Calu3 (cell line): ENCODE data around the gene NLRP6. TPM values are rescaled to one million over a fixed set of nuclear protein-coding genes. Genes with fewer than 3 reads are reported as not detected.
"Not testable (repeated sequence)": the region's sequence is repeated elsewhere in the genome, so short reads cannot be mapped to it uniquely, and the experiment has no call there.

Experiments used
- BruUV-seq: library from RNA; stranded (reverse); fragments of 400-500 nt; replicated peaks from 2 replicates; lab custom pipeline; 2021; lab: Mats Ljungman, UMichigan
- CTCF ChIA-PET: fragments of 300-600 bp; sonication (Branson Sonifier 250); formaldehyde crosslinking; loops from one replicate; lab custom pipeline; 2022; ENCODE audit warnings: antibody characterized with exemption; lab: Charles Lee
- DNase-seq: peaks from one replicate; pipeline ENCODE4 v3.0.0; 2022
- H3K27ac Mint-ChIP-seq: one replicate; pipeline ENCODE4 v1.8.0; 2022; ENCODE audit warnings: mixed read lengths; ENCODE audit not compliant: unreplicated experiment
- H3K27me3 Mint-ChIP-seq: one replicate; pipeline ENCODE4 v1.8.0; 2022; ENCODE audit warnings: mixed read lengths; ENCODE audit not compliant: unreplicated experiment
- H3K36me3 Mint-ChIP-seq: one replicate; pipeline ENCODE4 v1.8.0; 2022; ENCODE audit warnings: mild to moderate bottlenecking, moderate library complexity, mixed read lengths; ENCODE audit not compliant: insufficient read depth, unreplicated experiment
- H3K4me1 Mint-ChIP-seq: one replicate; pipeline ENCODE4 v1.8.0; 2022; ENCODE audit warnings: mild to moderate bottlenecking, low read depth, mixed read lengths; ENCODE audit not compliant: unreplicated experiment
- H3K4me3 Mint-ChIP-seq: one replicate; pipeline ENCODE4 v1.8.0; 2022; ENCODE audit warnings: mild to moderate bottlenecking, low read depth, moderate library complexity, mixed read lengths; ENCODE audit not compliant: unreplicated experiment
- H3K9me3 Mint-ChIP-seq: one replicate; pipeline ENCODE4 v1.8.0; 2022; ENCODE audit warnings: low read depth, mixed read lengths; ENCODE audit not compliant: unreplicated experiment
- intact Hi-C: fragments of 100-400 bp; cut with micrococcal nuclease; formaldehyde crosslinking; loops from one replicate; pipeline ENCODE4 v1.10.0; 2022; ENCODE audit not compliant: unreplicated experiment
- total RNA-seq: library from RNA; stranded (reverse); gene quantifications from 2 replicates; pipeline ENCODE4 v1.2.3, GENCODE V29; 2022
- TF ChIP-seq, protein P1 (sequence below): fragments of 200-600 bp; IDR thresholded peaks from one replicate; pipeline ENCODE4 v1.8.0; 2022; ENCODE audit warnings: antibody characterized with exemption; ENCODE audit not compliant: unreplicated experiment

NLRP6 gene
- total RNA-seq, 1 experiment from 2014 or later, result not detected

DNA sequence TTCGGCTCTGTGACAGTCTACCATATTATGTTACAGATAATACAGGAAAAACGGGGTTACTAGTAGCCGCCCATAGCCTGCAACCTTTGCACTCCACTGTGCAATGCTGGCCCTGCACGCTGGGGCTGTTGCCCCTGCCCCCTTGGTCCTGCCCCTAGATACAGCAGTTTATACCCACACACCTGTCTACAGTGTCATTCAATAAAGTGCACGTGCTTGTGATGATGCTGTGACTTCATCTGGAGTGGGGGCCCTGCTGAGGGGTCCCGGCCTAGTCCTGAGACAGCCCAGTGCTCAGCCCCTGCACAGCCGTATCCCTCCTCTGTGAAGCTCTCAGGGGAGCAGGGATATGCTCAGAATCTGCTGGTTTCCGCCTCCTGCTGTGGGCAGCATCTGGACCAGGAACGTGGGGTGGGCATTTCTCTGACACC lies 36.9 kb downstream of the NLRP6 start:
- H3K4me1 Mint-ChIP-seq, result peaks cover 18% of the 10 kb centered on the region
- H3K27ac Mint-ChIP-seq, result no peak overlapping the region
- no peak overlapping the region for H3K4me3 Mint-ChIP-seq
- no TSS peak for BruUV-seq
- DNase-seq, result no peak
- H3K27me3 Mint-ChIP-seq, result peaks cover 55% of the 10 kb centered on the region
- H3K36me3 Mint-ChIP-seq, result peaks cover 6% of the 10 kb centered on the region
- TF ChIP-seq, protein P1, sequence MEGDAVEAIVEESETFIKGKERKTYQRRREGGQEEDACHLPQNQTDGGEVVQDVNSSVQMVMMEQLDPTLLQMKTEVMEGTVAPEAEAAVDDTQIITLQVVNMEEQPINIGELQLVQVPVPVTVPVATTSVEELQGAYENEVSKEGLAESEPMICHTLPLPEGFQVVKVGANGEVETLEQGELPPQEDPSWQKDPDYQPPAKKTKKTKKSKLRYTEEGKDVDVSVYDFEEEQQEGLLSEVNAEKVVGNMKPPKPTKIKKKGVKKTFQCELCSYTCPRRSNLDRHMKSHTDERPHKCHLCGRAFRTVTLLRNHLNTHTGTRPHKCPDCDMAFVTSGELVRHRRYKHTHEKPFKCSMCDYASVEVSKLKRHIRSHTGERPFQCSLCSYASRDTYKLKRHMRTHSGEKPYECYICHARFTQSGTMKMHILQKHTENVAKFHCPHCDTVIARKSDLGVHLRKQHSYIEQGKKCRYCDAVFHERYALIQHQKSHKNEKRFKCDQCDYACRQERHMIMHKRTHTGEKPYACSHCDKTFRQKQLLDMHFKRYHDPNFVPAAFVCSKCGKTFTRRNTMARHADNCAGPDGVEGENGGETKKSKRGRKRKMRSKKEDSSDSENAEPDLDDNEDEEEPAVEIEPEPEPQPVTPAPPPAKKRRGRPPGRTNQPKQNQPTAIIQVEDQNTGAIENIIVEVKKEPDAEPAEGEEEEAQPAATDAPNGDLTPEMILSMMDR, result no peak
- CTCF ChIA-PET, result no interaction called here
- no peaks in the 10 kb centered on the region for H3K9me3 Mint-ChIP-seq
- intact Hi-C loops, result no loop called here

DNA sequence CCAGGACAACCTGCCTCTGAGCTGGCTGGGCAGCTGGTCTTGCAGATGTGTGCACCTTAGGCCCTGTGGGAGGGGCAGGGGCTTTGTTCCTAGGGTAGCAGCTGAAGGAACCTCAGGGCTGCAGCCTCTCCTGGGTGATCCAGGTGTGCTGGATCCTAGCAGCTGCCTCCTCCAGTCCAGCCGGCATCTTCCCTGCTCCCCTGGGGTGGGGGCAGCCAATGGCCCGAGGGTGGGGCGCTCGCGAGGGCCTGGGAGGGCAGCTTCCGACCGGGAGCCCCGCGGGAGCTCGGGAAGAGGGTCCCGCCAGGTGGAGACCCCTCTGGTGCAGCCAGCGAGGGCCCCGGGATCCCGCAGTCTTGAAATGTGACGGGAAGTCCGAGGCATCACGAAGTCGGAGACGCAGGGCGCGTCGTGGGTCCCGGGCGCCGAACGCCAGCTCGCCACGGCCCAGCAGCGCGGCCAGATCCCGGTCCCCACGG lies 37.3 kb downstream of the NLRP6 start:
- H3K4me1 Mint-ChIP-seq, result peaks cover 23% of the 10 kb centered on the region
- no peak overlapping the region for H3K27ac Mint-ChIP-seq
- TF ChIP-seq, protein P1, result no peak
- CTCF ChIA-PET, result no interaction called here
- H3K36me3 Mint-ChIP-seq, result peaks cover 10% of the 10 kb centered on the region
- intact Hi-C loops, result no loop called here
- H3K27me3 Mint-ChIP-seq, result peaks cover 53% of the 10 kb centered on the region
- no peak for DNase-seq
- H3K4me3 Mint-ChIP-seq, result no peak overlapping the region
- no peaks in the 10 kb centered on the region for H3K9me3 Mint-ChIP-seq
- no TSS peak for BruUV-seq

DNA sequence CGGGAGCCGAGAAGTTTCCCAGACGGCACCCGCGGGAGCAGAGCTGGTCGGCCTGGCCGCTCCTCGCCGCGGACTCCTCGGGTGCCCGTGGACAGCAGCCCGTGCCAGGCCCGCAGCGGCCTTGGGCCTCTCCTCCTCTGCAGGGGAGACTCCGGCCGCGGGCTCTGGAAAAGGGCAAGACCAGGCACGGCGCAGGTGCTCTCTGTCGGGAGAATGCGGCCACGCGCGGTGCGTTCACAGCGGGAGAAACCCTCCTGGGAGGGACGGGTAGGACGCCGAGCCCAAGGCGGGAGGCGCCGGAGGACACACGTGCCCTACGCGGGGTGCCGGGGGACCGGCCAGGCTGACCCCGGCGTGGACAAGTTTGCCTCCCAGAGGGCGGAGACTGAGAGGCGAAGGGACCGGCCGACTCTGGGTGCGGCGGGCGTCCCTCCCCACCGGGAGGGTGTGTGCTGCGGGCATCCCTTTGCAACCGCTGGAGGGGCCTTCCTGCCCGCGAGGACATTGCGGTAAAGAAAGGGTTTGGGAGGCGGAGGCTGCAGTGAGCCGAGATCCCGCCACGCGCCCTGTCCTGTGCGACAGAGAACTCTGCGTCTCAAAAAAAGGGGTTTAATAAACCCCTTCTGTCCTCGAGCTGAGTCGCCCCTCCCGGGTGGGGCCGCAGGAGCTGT lies 38.0 kb downstream of the NLRP6 start:
- H3K36me3 Mint-ChIP-seq, result peaks cover 13% of the 10 kb centered on the region
- DNase-seq, result no peak
- intact Hi-C loops, result no loop called here
- peaks cover 53% of the 10 kb centered on the region for H3K27me3 Mint-ChIP-seq
- H3K4me1 Mint-ChIP-seq, result peaks cover 26% of the 10 kb centered on the region
- BruUV-seq, result no TSS peak
- no peaks in the 10 kb centered on the region for H3K9me3 Mint-ChIP-seq
- TF ChIP-seq, protein P1, result no peak
- CTCF ChIA-PET, result interaction anchor here (0.7 kb wide), 1 partner anchor 11 kb away, joined by 3 read pairs; no protein-coding TSS in a partner anchor
- H3K4me3 Mint-ChIP-seq, result no peak overlapping the region
- no peak overlapping the region for H3K27ac Mint-ChIP-seq

DNA sequence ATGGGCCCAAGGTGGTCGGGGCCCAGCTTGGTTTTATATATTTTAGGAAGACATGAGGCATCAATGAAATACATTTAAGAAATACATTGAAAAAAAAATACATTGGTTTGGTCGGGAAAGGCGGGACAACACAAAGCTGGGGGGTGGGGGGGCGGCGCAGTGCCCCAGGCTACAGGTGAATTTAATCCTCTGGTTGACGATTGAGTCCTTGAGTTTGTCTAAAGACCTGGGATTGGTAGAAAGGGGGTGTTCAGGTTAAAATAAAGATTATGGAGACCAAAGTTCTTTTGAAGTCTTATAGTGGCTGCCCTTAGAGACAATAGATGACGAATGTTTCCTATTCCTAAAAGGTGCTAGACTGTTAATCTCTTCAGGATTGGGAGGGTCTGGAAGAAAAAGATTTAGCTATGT lies 38.7 kb downstream of the NLRP6 start:
- Mint-ChIP-seq H3K4me3 (no peak overlapping the region), H3K36me3 (peaks cover 13% of the 10 kb centered on the region), H3K9me3 (no peaks in the 10 kb centered on the region), H3K27me3 (peaks cover 50% of the 10 kb centered on the region), H3K4me1 (peaks cover 26% of the 10 kb centered on the region), H3K27ac (no peak overlapping the region)
- intact Hi-C loops, result no loop called here
- DNase-seq, result no peak
- CTCF ChIA-PET, result interaction anchor here (0.7 kb wide), 1 partner anchor 11 kb away, joined by 3 read pairs; no protein-coding TSS in a partner anchor
- TF ChIP-seq, protein P1, result no peak
- no TSS peak for BruUV-seq

DNA sequence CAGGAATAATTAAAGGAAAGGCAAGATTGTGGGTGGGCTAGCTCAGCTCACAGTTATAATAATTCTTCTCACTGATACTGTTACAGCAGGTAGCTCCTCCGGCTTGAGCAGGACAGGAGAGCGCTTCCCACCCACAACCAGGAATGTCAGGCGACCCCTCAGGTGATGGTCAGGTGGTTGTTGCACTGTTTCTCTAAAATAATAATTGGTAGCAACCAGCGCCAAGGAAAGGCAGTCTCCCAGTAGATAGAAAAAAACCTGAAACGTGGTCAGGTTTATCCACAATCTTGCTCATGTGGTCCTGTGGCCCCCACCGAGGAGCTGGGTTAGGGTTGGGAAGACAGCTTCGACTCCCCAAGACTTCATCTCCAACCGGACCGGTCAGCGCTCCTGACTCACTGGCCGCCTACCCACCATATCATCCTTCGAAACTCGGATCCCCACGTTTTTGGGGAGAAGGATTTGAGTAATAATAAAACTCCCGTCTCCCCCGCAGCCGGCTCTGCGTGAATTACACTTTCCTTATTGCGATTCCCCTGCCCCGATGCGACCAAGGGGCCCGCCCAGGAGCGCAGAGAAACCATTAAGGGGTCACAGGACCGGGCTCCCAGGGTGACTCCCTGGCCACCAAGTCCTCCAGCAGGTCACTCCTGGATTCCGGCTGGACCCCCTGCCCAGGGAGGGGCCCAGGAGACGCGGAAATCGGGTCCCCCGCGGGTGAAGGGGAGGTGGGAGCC lies 39.6 kb downstream of the NLRP6 start:
- Mint-ChIP-seq H3K36me3 (peaks cover 13% of the 10 kb centered on the region), H3K27me3 (peaks cover 41% of the 10 kb centered on the region), H3K4me1 (peaks cover 26% of the 10 kb centered on the region)
- H3K9me3 Mint-ChIP-seq, DNase-seq, BruUV-seq, H3K4me3 Mint-ChIP-seq, H3K27ac Mint-ChIP-seq, CTCF ChIA-PET, intact Hi-C loops: not testable (repeated sequence)

DNA sequence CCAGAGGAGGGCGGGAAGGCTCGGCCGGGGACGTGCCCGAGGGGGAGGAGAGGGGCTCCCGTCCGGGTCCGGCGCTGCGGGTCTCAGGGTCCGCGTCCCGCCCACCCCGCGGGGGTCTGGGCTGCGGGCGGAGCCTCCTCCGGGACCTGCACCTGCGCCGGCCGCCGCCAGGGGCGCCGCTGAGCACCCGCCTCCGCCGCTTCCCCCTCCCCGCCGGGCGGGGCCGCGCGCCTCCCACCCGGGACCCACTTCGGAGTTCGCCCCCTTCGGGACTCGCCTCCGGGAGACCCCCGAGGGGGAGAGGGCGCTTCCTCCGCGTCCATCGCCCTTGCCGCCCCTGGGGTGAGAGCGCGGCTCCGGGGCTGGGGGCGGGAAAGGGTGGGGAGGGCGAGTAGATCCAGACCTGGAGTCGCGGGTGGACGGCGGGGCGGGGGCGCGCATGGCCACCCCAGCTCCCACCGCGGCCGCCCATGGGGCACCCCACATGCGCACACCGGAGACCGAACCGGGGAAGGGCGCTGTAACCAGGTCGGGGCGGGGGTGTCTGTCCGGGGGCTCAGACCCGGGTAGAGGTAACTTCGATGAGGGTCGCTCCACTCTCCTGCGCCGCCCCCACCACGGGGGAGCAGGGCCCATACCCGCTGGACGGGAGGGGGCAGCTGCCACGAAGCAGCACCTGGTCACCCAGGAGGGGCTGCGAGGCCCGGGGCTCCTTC lies 40.4 kb downstream of the NLRP6 start:
- Mint-ChIP-seq H3K4me1 (peaks cover 26% of the 10 kb centered on the region), H3K27me3 (peaks cover 33% of the 10 kb centered on the region), H3K36me3 (peaks cover 13% of the 10 kb centered on the region)
- DNase-seq, CTCF ChIA-PET, H3K4me3 Mint-ChIP-seq, intact Hi-C loops, H3K27ac Mint-ChIP-seq, H3K9me3 Mint-ChIP-seq, BruUV-seq: not testable (repeated sequence)
